HCT116 (cell line): Measurements from ENCODE around the gene SEPTIN5.

Experiments used
- CTCF ChIP-seq, 3 experiments: fragments of 200-600 bp in 1 of 3; sonication (generic) in 1 of 3; IDR thresholded peaks in 2 of 3; conservative IDR thresholded peaks in 1 of 3; 2 replicates each; pipeline ENCODE4 v1.5.1; 2012 to 2017; ENCODE audit warnings: low read depth in 2 of 3, low read length in 2 of 3, antibody characterized with exemption in 1 of 3, borderline replicate concordance in 1 of 3, control low read depth in 1 of 3, mild to moderate bottlenecking in 1 of 3, mixed read lengths in 1 of 3, mixed run types in 1 of 3, moderate library complexity in 1 of 3; ENCODE audit not compliant: insufficient read depth in 1 of 3
- EZH2 ChIP-seq: fragments of 200-600 bp; sonication (generic); IDR thresholded peaks from 2 replicates; pipeline ENCODE4 v1.6.1; 2017; ENCODE audit warnings: antibody characterized with exemption, mixed run types
- JUND ChIP-seq: IDR thresholded peaks from 2 replicates; pipeline ENCODE4 v1.6.1; 2012
- RAD21 ChIP-seq: IDR thresholded peaks from 2 replicates; pipeline ENCODE4 v1.6.1; 2012; ENCODE audit warnings: low read depth, mild to moderate bottlenecking
- SRF ChIP-seq: IDR thresholded peaks from 2 replicates; pipeline ENCODE4 v1.6.1; 2012; ENCODE audit warnings: low read depth

GRCh38 chr22:19733755-19734154 lies 19.5 kb downstream of the SEPTIN5 start:
- TF ChIP-seq CTCF (IDR thresholded peaks at IDR 0.05 in 2 of 3, conservative IDR thresholded peaks at IDR 0.05 in 1 of 3; ENCODE audit: borderline replicate concordance in 1 of 3, insufficient read depth in 1 of 3, low read depth in 2 of 3, low read length in 2 of 3) = no peak
- no peak for TF ChIP-seq EZH2
- TF ChIP-seq JUND = no peak
- no peak for TF ChIP-seq RAD21
- TF ChIP-seq SRF = no peak
